HL-60/S4 (cell line): ENCODE data around the gene RASA3.
"Not testable (repeated sequence)": the region's sequence is repeated elsewhere in the genome, so short reads cannot be mapped to it uniquely, and the experiment has no call there.

Experiments used
- in situ Hi-C: fragments of 300-500 bp; cut with MboI; formaldehyde crosslinking; loops from 2 replicates; pipeline ENCODE4 v1.14.3; 2022; ENCODE audit warnings: low sequenced_read_pairs

Gene RASA3

GRCh38 chr13:113995051-113995601, 137.3 kb downstream of the RASA3 start:
- in situ Hi-C loops: no loop called here

- in situ Hi-C loops: no loop called here
These were observed 140.0 kb downstream of the RASA3 start for GRCh38 chr13:113992276-113993005.

- in situ Hi-C loops: no loop called here
These were observed 140.7 kb downstream of the RASA3 start for GRCh38 chr13:113991676-113992179.

GRCh38 chr13:113991191-113991669, 141.2 kb downstream of the RASA3 start:
- in situ Hi-C loops: no loop called here

GRCh38 chr13:113990321-113990837, 142.0 kb downstream of the RASA3 start:
- in situ Hi-C loops: no loop called here

- in situ Hi-C loops: no loop called here
These were observed 142.7 kb downstream of the RASA3 start for GRCh38 chr13:113989585-113990300.

GRCh38 chr13:113988859-113989258, 143.6 kb downstream of the RASA3 start:
- in situ Hi-C loops: not testable (repeated sequence)

- in situ Hi-C loops: no loop called here
These were observed 150.1 kb downstream of the RASA3 start for GRCh38 chr13:113982296-113982661.

- in situ Hi-C loops: no loop called here
These were observed 150.7 kb downstream of the RASA3 start for GRCh38 chr13:113981611-113982295.

- in situ Hi-C loops: no loop called here
These were observed 151.2 kb downstream of the RASA3 start for GRCh38 chr13:113981194-113981605.

- in situ Hi-C loops: no loop called here
These were observed 151.8 kb downstream of the RASA3 start for GRCh38 chr13:113980489-113981064.

GRCh38 chr13:113979791-113980471, 152.5 kb downstream of the RASA3 start:
- in situ Hi-C loops: no loop called here

GRCh38 chr13:113978741-113979481, 153.5 kb downstream of the RASA3 start:
- in situ Hi-C loops: no loop called here

- in situ Hi-C loops: no loop called here
These were observed 154.4 kb downstream of the RASA3 start for GRCh38 chr13:113977976-113978375.

GRCh38 chr13:113976711-113977684, 155.4 kb downstream of the RASA3 start:
- in situ Hi-C loops: no loop called here

GRCh38 chr13:113975416-113975815, 157.0 kb downstream of the RASA3 start:
- in situ Hi-C loops: no loop called here

- in situ Hi-C loops: no loop called here
These were observed 157.8 kb downstream of the RASA3 start for GRCh38 chr13:113974304-113975281.
